Measurements from ENCODE around the gene CSTF1.

GRCh38 chr20:56376331-56376730 is 16.1 kb upstream of the CSTF1 start:
- TF ChIP-seq OSR1 (CRISPR knock-in tag; IDR thresholded peaks at IDR 0.05) (no peak), ZNF565 (CRISPR knock-in tag; conservative IDR thresholded peaks at IDR 0.05; ENCODE audit: low read depth) (no peak), CSDC2 (CRISPR knock-in tag; IDR thresholded peaks at IDR 0.05) (no peak), ZNF70 (CRISPR knock-in tag; IDR thresholded peaks at IDR 0.05) (no peak), GLIS3 (CRISPR knock-in tag; IDR thresholded peaks at IDR 0.05) (no peak), SNAI2 (CRISPR knock-in tag; IDR thresholded peaks at IDR 0.05) (no peak)
